Astrocyte of the cerebellum (primary cell): Measurements from ENCODE around the gene CFAP299.

Source experiments
- DNase-seq: peaks from one replicate; pipeline ENCODE4 v3.0.0-alpha.2; 2011; ENCODE audit warnings: low read depth
- H3K4me3 ChIP-seq: 2 replicates; pipeline ENCODE4 v1.5.1; 2011; ENCODE audit warnings: mild to moderate bottlenecking, low read depth, low read length, moderate library complexity
- CTCF ChIP-seq: IDR thresholded peaks from 2 replicates; pipeline ENCODE4 v1.5.1; 2012; ENCODE audit warnings: low read length, low read depth, moderate library complexity, mild to moderate bottlenecking; ENCODE audit errors: missing control alignments
- in situ Hi-C: cut with HindIII; loops from 2 replicates; pipeline ENCODE4 v1.10.0; 2017; ENCODE audit warnings: low sequenced_read_pairs

The CFAP299 gene

GRCh38 chr4:80540349-80540748 lies 204.8 kb downstream of the CFAP299 start:
- DNase-seq = no peak
- no peak overlapping the region for H3K4me3 ChIP-seq
- in situ Hi-C loops = no loop called here
- TF ChIP-seq CTCF = no peak

GRCh38 chr4:80540785-80541469 lies 205.4 kb downstream of the CFAP299 start:
- in situ Hi-C loops = no loop called here
- TF ChIP-seq CTCF = no peak
- DNase-seq = no peak

GRCh38 chr4:80542747-80543146 lies 207.2 kb downstream of the CFAP299 start:
- no peak for TF ChIP-seq CTCF
- in situ Hi-C loops = no loop called here
- no peak overlapping the region for H3K4me3 ChIP-seq
- no peak for DNase-seq

More at GRCh38 chr4:80540785-80541469, 205.4 kb downstream of the CFAP299 start:
- no peak overlapping the region for H3K4me3 ChIP-seq

- no peak overlapping the region for H3K4me3 ChIP-seq
- in situ Hi-C loops = no loop called here
- no peak for DNase-seq
- TF ChIP-seq CTCF = no peak
Observed at GRCh38 chr4:80560337-80560736, 224.8 kb downstream of the CFAP299 start.

- no peak for DNase-seq
- no peak overlapping the region for H3K4me3 ChIP-seq
- no peak for TF ChIP-seq CTCF
- in situ Hi-C loops = no loop called here
Observed at GRCh38 chr4:80566203-80566872, 230.8 kb downstream of the CFAP299 start.

GRCh38 chr4:80568891-80569290 lies 233.4 kb downstream of the CFAP299 start:
- no peak for TF ChIP-seq CTCF
- in situ Hi-C loops = no loop called here
- DNase-seq = no peak
- no peak overlapping the region for H3K4me3 ChIP-seq
